Measurements from ENCODE around the gene PDE6D. TPM values are rescaled to one million over a fixed set of nuclear protein-coding genes. Genes with fewer than 3 reads are reported as not detected.

Gene PDE6D
- total RNA-seq, 3 donors from 2014 or later (not counting 1 experiment from before 2014, with no cell fraction given) = 21.6 to 29.2 (median 22.8) TPM

DNA sequence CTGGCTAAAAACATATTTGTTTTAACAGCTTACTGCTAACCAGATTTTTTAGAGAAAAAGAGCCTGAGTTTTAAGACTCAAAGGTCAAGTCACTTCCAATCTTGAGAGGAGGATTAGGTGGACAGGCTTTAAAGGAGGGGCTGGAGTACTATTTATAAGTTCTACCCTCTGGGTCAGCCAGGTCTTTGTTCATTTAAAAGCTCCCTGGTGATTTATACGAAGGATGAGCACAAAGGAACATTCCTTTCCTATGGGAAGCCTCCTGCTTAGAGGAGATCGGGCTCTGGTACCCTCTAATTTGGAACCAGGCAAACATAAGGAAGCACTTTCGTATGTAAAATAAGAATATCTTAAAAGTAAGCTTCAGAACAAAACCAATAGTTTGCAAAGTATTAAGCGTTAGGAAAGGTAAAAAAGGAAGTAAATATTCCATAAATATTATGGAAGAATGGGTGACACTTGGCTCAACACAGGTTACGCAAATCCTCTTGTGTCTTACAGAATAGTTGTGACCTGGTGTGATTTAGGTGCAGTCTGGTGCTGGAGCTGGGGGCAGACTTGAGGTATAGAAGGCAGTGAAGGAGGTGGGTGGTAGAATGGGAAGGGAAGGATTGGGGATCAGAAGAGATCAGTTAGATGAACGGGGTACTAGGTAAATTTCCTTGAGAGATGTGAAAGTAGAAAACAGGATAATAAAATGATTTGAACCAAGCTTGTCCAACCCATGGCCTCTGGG lies 35.6 kb downstream of the PDE6D start:
- DNase-seq = no peak
- Mint-ChIP-seq H3K4me1 (peaks cover 0 to 12% of the 10 kb centered on the region in 2 donors), H3K27ac (no peak overlapping the region), H3K36me3 (no peaks in the 10 kb centered on the region), H3K9me3 (no peaks in the 10 kb centered on the region), H3K27me3 (ENCODE audit: low read depth in 2 of 2) (no peaks in the 10 kb centered on the region), H3K4me3 (no peak overlapping the region)
- WGBS (ENCODE audit: insufficient coverage) = 93% methylated on average over 6 of the region's 6 CpGs
- Histone ChIP-seq H3K9me3 (ENCODE audit: control insufficient read depth, insufficient read depth, low read length) (no peaks in the 10 kb centered on the region), H3K36me3 (ENCODE audit: control insufficient read depth, insufficient read depth, low read length) (no peaks in the 10 kb centered on the region), H3K4me1 (ENCODE audit: control insufficient read depth, insufficient read depth, low read length) (peaks cover 4% of the 10 kb centered on the region), H3K27me3 (ENCODE audit: control insufficient read depth, insufficient read depth, low read length) (no peaks in the 10 kb centered on the region), H3K4me3 (ENCODE audit: low read length) (no peak overlapping the region), H3K27ac (ENCODE audit: low read length) (no peak overlapping the region)
- TF ChIP-seq, protein P1, sequence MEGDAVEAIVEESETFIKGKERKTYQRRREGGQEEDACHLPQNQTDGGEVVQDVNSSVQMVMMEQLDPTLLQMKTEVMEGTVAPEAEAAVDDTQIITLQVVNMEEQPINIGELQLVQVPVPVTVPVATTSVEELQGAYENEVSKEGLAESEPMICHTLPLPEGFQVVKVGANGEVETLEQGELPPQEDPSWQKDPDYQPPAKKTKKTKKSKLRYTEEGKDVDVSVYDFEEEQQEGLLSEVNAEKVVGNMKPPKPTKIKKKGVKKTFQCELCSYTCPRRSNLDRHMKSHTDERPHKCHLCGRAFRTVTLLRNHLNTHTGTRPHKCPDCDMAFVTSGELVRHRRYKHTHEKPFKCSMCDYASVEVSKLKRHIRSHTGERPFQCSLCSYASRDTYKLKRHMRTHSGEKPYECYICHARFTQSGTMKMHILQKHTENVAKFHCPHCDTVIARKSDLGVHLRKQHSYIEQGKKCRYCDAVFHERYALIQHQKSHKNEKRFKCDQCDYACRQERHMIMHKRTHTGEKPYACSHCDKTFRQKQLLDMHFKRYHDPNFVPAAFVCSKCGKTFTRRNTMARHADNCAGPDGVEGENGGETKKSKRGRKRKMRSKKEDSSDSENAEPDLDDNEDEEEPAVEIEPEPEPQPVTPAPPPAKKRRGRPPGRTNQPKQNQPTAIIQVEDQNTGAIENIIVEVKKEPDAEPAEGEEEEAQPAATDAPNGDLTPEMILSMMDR (IDR thresholded peaks at IDR 0.05) = no peak
- no peak for ATAC-seq
- intact Hi-C loops (cut with micrococcal nuclease) = no loop called here

DNA sequence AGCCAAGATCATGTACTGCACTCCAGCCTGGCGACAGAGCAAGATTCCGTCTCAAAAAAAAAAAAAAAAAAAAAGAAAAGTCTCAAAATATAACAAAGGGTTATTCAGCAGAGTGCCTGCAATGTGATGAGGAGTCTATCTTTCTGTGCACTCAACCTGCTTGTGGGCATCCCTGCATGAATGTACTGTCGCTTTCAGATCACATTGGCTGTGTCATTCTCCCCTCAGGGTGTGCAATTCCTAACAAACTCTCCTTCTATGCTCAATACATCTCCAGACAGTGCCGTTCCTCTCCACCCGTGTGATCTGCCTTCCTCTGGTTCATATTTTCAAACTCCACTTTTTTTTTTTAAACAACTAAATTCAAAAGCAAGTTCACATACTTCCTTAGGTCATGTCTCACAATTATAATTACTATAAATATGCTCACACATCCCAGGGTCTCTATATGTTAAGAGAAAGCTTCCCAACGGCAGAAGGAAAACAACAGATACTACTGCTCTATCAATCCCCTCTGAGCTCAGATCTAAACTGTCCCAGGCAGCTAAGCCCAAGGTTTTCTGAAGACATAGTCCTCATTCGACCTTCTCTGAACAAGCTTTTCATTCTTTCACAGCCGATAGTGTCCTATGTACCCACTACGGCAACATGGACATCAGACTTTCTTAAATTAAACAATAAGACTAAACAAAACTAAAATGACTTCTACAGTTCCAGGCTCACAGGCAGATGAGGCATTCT lies 37.5 kb downstream of the PDE6D start:
- no peak for DNase-seq
- Mint-ChIP-seq H3K9me3 (no peaks in the 10 kb centered on the region), H3K4me1 (peaks cover 0 to 12% of the 10 kb centered on the region in 2 donors), H3K27me3 (ENCODE audit: low read depth in 2 of 2) (no peaks in the 10 kb centered on the region), H3K4me3 (no peak overlapping the region), H3K27ac (no peak overlapping the region), H3K36me3 (no peaks in the 10 kb centered on the region)
- Histone ChIP-seq H3K4me1 (ENCODE audit: control insufficient read depth, insufficient read depth, low read length) (peaks cover 1% of the 10 kb centered on the region), H3K27ac (ENCODE audit: low read length) (no peak overlapping the region), H3K27me3 (ENCODE audit: control insufficient read depth, insufficient read depth, low read length) (no peaks in the 10 kb centered on the region), H3K36me3 (ENCODE audit: control insufficient read depth, insufficient read depth, low read length) (no peaks in the 10 kb centered on the region), H3K9me3 (ENCODE audit: control insufficient read depth, insufficient read depth, low read length) (no peaks in the 10 kb centered on the region), H3K4me3 (ENCODE audit: low read length) (no peak overlapping the region)
- intact Hi-C loops (cut with micrococcal nuclease) = no loop called here
- WGBS (ENCODE audit: insufficient coverage) = 90% methylated on average over 9 of the region's 9 CpGs
- TF ChIP-seq, protein P1 (IDR thresholded peaks at IDR 0.05) = no peak
- no peak for ATAC-seq

DNA sequence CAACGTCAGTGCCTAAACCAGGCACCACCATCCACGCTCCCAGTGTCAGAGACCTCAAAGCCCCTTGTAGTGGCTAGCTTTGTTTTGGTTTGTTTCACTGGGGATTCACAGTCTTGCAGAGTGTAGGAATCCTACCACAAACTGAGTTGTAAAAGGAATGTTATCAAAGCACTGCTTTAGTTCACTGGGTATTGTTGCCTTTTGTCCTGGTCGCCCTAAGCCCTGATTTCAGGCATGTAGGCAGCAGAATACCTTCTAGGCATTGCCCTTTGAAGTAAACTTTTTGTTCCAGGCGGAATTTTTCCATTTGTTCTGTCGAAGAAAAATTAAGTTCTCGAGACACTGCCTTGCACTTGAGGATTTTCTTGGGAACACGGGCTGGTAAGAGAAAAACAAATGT lies 43.3 kb downstream of the PDE6D start:
- peaks cover 22% of the 10 kb centered on the region for H3K36me3 ChIP-seq (ENCODE audit: control insufficient read depth, insufficient read depth, low read length)

More for the DNA sequence above, 43.3 kb downstream of the PDE6D start:
- no peaks in the 10 kb centered on the region for H3K27me3 Mint-ChIP-seq (ENCODE audit: low read depth in 2 of 2)
- no peak overlapping the region for H3K4me3 Mint-ChIP-seq
- no peak for DNase-seq
- peaks cover 6% of the 10 kb centered on the region for H3K36me3 Mint-ChIP-seq
- WGBS (ENCODE audit: insufficient coverage) = 96% methylated on average over 6 of the region's 7 CpGs
- H3K4me1 Mint-ChIP-seq = peaks cover 0 to 4% of the 10 kb centered on the region in 2 donors
- no peak overlapping the region for H3K4me3 ChIP-seq (ENCODE audit: low read length)
- H3K27me3 ChIP-seq (ENCODE audit: control insufficient read depth, insufficient read depth, low read length) = no peaks in the 10 kb centered on the region
- TF ChIP-seq, protein P1 (IDR thresholded peaks at IDR 0.05) = no peak
- no peak for ATAC-seq
- no peaks in the 10 kb centered on the region for H3K4me1 ChIP-seq (ENCODE audit: control insufficient read depth, insufficient read depth, low read length)
- H3K27ac ChIP-seq (ENCODE audit: low read length) = no peak overlapping the region
- H3K9me3 ChIP-seq (ENCODE audit: control insufficient read depth, insufficient read depth, low read length) = no peaks in the 10 kb centered on the region
- H3K27ac Mint-ChIP-seq = no peak overlapping the region
- intact Hi-C loops (cut with micrococcal nuclease) = no loop called here
- no peaks in the 10 kb centered on the region for H3K9me3 Mint-ChIP-seq
